ENCODE measurements around the gene KIAA0825.

KIAA0825 gene

DNA sequence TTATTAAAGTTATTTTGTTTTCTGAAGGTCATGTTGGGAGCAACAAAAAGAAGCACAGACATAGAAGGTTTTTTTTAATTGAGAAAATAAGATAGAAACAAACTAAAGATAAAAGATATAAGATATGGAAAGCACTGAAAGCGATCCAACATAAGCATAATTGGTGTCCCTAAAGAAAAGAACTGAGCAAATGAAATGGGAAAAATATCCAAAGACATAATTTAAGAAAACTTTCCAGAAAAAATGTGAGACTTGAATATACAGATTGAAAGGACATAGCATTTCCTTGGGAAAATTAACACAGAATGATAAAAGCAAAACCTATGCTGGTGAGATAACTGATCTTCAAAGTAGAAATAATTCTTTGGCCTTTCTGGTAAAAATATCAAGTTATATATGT is 289.3 kb downstream of the KIAA0825 start:
- no peak overlapping the region for H3K4me3 ChIP-seq (ENCODE audit: low read length in 2 of 2)

GRCh38 chr5:94326586-94326985 is 291.8 kb downstream of the KIAA0825 start:
- no peak overlapping the region for H3K27ac ChIP-seq (ENCODE audit: low read depth in 2 of 2, low read length in 2 of 2)
- no peaks in the 10 kb centered on the region for H3K36me3 ChIP-seq (ENCODE audit: control insufficient read depth in 2 of 2, insufficient read depth in 2 of 2, low read length in 2 of 2)
- H3K4me3 ChIP-seq (ENCODE audit: low read length in 2 of 2), result no peak overlapping the region
- no peak overlapping the region for H3K9ac ChIP-seq (ENCODE audit: low read depth in 1 of 2, low read length in 2 of 2)
- H3K4me1 ChIP-seq (ENCODE audit: control insufficient read depth in 2 of 2, insufficient read depth in 2 of 2, low read length in 2 of 2), result no peaks in the 10 kb centered on the region
- H3K9me3 ChIP-seq (ENCODE audit: control insufficient read depth in 2 of 2, low read length in 2 of 2), result no peaks in the 10 kb centered on the region
- H3K27me3 ChIP-seq (ENCODE audit: control insufficient read depth in 2 of 2, insufficient read depth in 2 of 2, low read length in 2 of 2), result no peaks in the 10 kb centered on the region

More for the DNA sequence above, 289.3 kb downstream of the KIAA0825 start:
- Histone ChIP-seq H3K27me3 (ENCODE audit: control insufficient read depth in 2 of 2, insufficient read depth in 2 of 2, low read length in 2 of 2) (no peaks in the 10 kb centered on the region), H3K36me3 (ENCODE audit: control insufficient read depth in 2 of 2, insufficient read depth in 2 of 2, low read length in 2 of 2) (no peaks in the 10 kb centered on the region), H3K27ac (ENCODE audit: low read depth in 2 of 2, low read length in 2 of 2) (no peak overlapping the region), H3K4me1 (ENCODE audit: control insufficient read depth in 2 of 2, insufficient read depth in 2 of 2, low read length in 2 of 2) (no peaks in the 10 kb centered on the region), H3K9me3 (ENCODE audit: control insufficient read depth in 2 of 2, low read length in 2 of 2) (no peaks in the 10 kb centered on the region), H3K9ac (ENCODE audit: low read depth in 1 of 2, low read length in 2 of 2) (no peak overlapping the region)

GRCh38 chr5:94316916-94317838 is 301.2 kb downstream of the KIAA0825 start:
- H3K27me3 ChIP-seq (ENCODE audit: control insufficient read depth in 2 of 2, insufficient read depth in 2 of 2, low read length in 2 of 2), result no peaks in the 10 kb centered on the region
- no peak overlapping the region for H3K4me3 ChIP-seq (ENCODE audit: low read length in 2 of 2)
- no peaks in the 10 kb centered on the region for H3K4me1 ChIP-seq (ENCODE audit: control insufficient read depth in 2 of 2, insufficient read depth in 2 of 2, low read length in 2 of 2)
- H3K9ac ChIP-seq (ENCODE audit: low read depth in 1 of 2, low read length in 2 of 2), result no peak overlapping the region
- no peaks in the 10 kb centered on the region for H3K9me3 ChIP-seq (ENCODE audit: control insufficient read depth in 2 of 2, low read length in 2 of 2)
- no peak overlapping the region for H3K27ac ChIP-seq (ENCODE audit: low read depth in 2 of 2, low read length in 2 of 2)
- H3K36me3 ChIP-seq (ENCODE audit: control insufficient read depth in 2 of 2, insufficient read depth in 2 of 2, low read length in 2 of 2), result no peaks in the 10 kb centered on the region

DNA sequence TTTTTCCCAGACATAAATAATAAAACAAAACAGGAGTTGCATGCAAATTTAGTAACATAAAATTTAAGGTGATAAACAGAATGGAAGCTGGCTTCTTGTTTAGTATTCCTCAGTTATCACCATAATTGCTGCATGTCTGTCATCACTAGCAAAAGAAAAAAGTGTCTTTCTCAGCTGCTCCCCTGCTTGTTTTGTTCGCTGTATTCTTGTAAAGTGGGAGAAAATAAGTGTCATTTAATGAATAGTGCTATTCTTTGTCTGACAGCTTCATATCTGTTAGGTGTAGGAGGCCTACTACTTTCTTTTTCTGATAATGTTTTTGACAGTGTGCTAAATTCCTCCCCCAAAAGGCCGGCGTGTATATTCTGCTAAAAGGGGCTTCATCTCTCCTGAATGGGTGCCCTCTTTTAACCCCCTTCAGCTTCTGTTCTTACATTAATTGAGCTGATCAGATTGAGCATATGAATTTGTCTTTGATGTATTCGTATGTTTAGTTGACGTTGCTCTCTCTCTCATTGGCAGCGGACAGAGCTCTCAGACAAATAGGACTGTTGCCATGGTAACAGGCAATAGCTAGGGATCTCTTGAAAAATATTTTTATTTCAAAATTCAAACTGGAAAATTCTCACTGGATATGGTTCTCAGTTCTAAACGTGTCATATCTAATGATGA is 303.8 kb downstream of the KIAA0825 start:
- no peaks in the 10 kb centered on the region for H3K36me3 ChIP-seq (ENCODE audit: control insufficient read depth in 2 of 2, insufficient read depth in 2 of 2, low read length in 2 of 2)
- no peak overlapping the region for H3K4me3 ChIP-seq (ENCODE audit: low read length in 2 of 2)
- no peaks in the 10 kb centered on the region for H3K9me3 ChIP-seq (ENCODE audit: control insufficient read depth in 2 of 2, low read length in 2 of 2)
- no peak overlapping the region for H3K9ac ChIP-seq (ENCODE audit: low read depth in 1 of 2, low read length in 2 of 2)
- H3K4me1 ChIP-seq (ENCODE audit: control insufficient read depth in 2 of 2, insufficient read depth in 2 of 2, low read length in 2 of 2), result no peaks in the 10 kb centered on the region
- H3K27ac ChIP-seq (ENCODE audit: low read depth in 2 of 2, low read length in 2 of 2), result no peak overlapping the region
- H3K27me3 ChIP-seq (ENCODE audit: control insufficient read depth in 2 of 2, insufficient read depth in 2 of 2, low read length in 2 of 2), result no peaks in the 10 kb centered on the region

- Histone ChIP-seq H3K4me1 (ENCODE audit: control insufficient read depth in 2 of 2, insufficient read depth in 2 of 2, low read length in 2 of 2) (no peaks in the 10 kb centered on the region), H3K27me3 (ENCODE audit: control insufficient read depth in 2 of 2, insufficient read depth in 2 of 2, low read length in 2 of 2) (no peaks in the 10 kb centered on the region), H3K9me3 (ENCODE audit: control insufficient read depth in 2 of 2, low read length in 2 of 2) (no peaks in the 10 kb centered on the region), H3K4me3 (ENCODE audit: low read length in 2 of 2) (no peak overlapping the region), H3K36me3 (ENCODE audit: control insufficient read depth in 2 of 2, insufficient read depth in 2 of 2, low read length in 2 of 2) (no peaks in the 10 kb centered on the region), H3K27ac (ENCODE audit: low read depth in 2 of 2, low read length in 2 of 2) (no peak overlapping the region), H3K9ac (ENCODE audit: low read depth in 1 of 2, low read length in 2 of 2) (no peak overlapping the region)
Observed at GRCh38 chr5:94313696-94314095, 304.7 kb downstream of the KIAA0825 start.

GRCh38 chr5:94313188-94313587 is 305.2 kb downstream of the KIAA0825 start:
- Histone ChIP-seq H3K27me3 (ENCODE audit: control insufficient read depth in 2 of 2, insufficient read depth in 2 of 2, low read length in 2 of 2) (no peaks in the 10 kb centered on the region), H3K4me3 (ENCODE audit: low read length in 2 of 2) (no peak overlapping the region), H3K27ac (ENCODE audit: low read depth in 2 of 2, low read length in 2 of 2) (no peak overlapping the region), H3K36me3 (ENCODE audit: control insufficient read depth in 2 of 2, insufficient read depth in 2 of 2, low read length in 2 of 2) (no peaks in the 10 kb centered on the region), H3K9me3 (ENCODE audit: control insufficient read depth in 2 of 2, low read length in 2 of 2) (no peaks in the 10 kb centered on the region), H3K4me1 (ENCODE audit: control insufficient read depth in 2 of 2, insufficient read depth in 2 of 2, low read length in 2 of 2) (no peaks in the 10 kb centered on the region), H3K9ac (ENCODE audit: low read depth in 1 of 2, low read length in 2 of 2) (no peak overlapping the region)

GRCh38 chr5:94312298-94312697 is 306.1 kb downstream of the KIAA0825 start:
- Histone ChIP-seq H3K9me3 (ENCODE audit: control insufficient read depth in 2 of 2, low read length in 2 of 2) (no peaks in the 10 kb centered on the region), H3K36me3 (ENCODE audit: control insufficient read depth in 2 of 2, insufficient read depth in 2 of 2, low read length in 2 of 2) (no peaks in the 10 kb centered on the region), H3K9ac (ENCODE audit: low read depth in 1 of 2, low read length in 2 of 2) (no peak overlapping the region), H3K27ac (ENCODE audit: low read depth in 2 of 2, low read length in 2 of 2) (no peak overlapping the region), H3K27me3 (ENCODE audit: control insufficient read depth in 2 of 2, insufficient read depth in 2 of 2, low read length in 2 of 2) (no peaks in the 10 kb centered on the region), H3K4me3 (ENCODE audit: low read length in 2 of 2) (no peak overlapping the region), H3K4me1 (ENCODE audit: control insufficient read depth in 2 of 2, insufficient read depth in 2 of 2, low read length in 2 of 2) (no peaks in the 10 kb centered on the region)

DNA sequence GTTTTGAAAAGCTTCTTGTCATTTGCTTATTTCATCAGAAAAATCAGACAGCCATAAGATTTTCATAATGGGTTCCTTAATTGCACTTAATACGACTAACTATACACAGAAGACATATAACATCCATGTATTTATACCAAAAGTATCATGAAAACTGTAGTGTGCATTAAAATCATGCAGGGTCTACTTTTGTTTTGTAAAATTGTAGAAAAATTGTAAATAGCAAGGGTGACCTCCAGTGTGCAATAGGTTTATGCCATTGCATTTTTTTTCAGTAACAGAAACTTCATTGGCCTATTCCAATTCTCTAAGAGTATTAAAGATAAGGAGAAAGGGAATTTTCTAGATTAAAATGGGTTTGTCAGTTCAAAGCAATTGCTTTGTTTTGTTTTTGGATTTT is 307.6 kb downstream of the KIAA0825 start:
- H3K9ac ChIP-seq (ENCODE audit: low read depth in 1 of 2, low read length in 2 of 2), result no peak overlapping the region
- no peaks in the 10 kb centered on the region for H3K4me1 ChIP-seq (ENCODE audit: control insufficient read depth in 2 of 2, insufficient read depth in 2 of 2, low read length in 2 of 2)
- no peak overlapping the region for H3K27ac ChIP-seq (ENCODE audit: low read depth in 2 of 2, low read length in 2 of 2)
- H3K9me3 ChIP-seq (ENCODE audit: control insufficient read depth in 2 of 2, low read length in 2 of 2), result no peaks in the 10 kb centered on the region
- no peaks in the 10 kb centered on the region for H3K36me3 ChIP-seq (ENCODE audit: control insufficient read depth in 2 of 2, insufficient read depth in 2 of 2, low read length in 2 of 2)
- no peaks in the 10 kb centered on the region for H3K27me3 ChIP-seq (ENCODE audit: control insufficient read depth in 2 of 2, insufficient read depth in 2 of 2, low read length in 2 of 2)
- no peak overlapping the region for H3K4me3 ChIP-seq (ENCODE audit: low read length in 2 of 2)

DNA sequence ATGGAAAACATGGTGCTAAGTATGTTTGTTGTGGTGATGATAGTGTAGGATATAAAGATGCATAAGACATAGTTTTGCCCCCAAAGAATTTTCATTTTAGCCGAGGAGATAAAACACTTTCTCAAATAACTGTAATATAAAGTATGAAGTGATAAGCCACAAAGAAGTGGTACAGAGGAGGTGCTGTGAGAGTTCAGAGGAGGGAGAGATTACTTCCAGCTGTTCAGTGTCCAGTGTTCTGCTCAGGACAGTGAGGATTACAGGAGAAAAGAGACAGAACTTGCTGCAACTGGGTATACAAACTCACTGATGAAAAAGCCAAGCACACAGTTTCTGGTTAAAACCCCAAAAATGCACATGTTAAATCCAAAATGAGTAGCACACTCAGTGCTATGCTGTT is 309.3 kb downstream of the KIAA0825 start:
- H3K9me3 ChIP-seq (ENCODE audit: control insufficient read depth in 2 of 2, low read length in 2 of 2), result no peaks in the 10 kb centered on the region
- H3K27me3 ChIP-seq (ENCODE audit: control insufficient read depth in 2 of 2, insufficient read depth in 2 of 2, low read length in 2 of 2), result no peaks in the 10 kb centered on the region
- H3K27ac ChIP-seq (ENCODE audit: low read depth in 2 of 2, low read length in 2 of 2), result no peak overlapping the region
- H3K36me3 ChIP-seq (ENCODE audit: control insufficient read depth in 2 of 2, insufficient read depth in 2 of 2, low read length in 2 of 2), result no peaks in the 10 kb centered on the region
- H3K9ac ChIP-seq (ENCODE audit: low read depth in 1 of 2, low read length in 2 of 2), result no peak overlapping the region
- no peak overlapping the region for H3K4me3 ChIP-seq (ENCODE audit: low read length in 2 of 2)
- H3K4me1 ChIP-seq (ENCODE audit: control insufficient read depth in 2 of 2, insufficient read depth in 2 of 2, low read length in 2 of 2), result no peaks in the 10 kb centered on the region

DNA sequence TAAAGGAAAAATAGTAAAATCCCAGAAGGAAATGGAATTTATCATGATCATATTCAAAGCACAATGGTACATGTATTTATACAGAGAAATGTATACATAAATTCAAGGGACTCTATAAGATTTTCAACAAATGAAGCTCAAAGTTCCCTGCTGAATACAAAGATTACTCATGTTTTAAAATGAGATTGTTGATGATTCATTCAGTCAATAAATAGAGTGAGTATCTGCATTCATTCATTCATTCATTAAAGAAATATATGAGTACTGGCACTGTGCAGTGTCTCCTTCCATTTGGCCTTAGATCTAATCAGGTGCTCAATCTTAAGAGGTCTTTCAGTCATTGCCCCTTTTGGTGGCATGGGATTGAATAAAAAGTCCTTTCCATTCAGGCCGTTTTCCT is 310.0 kb downstream of the KIAA0825 start:
- Histone ChIP-seq H3K9me3 (ENCODE audit: control insufficient read depth in 2 of 2, low read length in 2 of 2) (no peaks in the 10 kb centered on the region), H3K4me3 (ENCODE audit: low read length in 2 of 2) (no peak overlapping the region), H3K9ac (ENCODE audit: low read depth in 1 of 2, low read length in 2 of 2) (no peak overlapping the region), H3K36me3 (ENCODE audit: control insufficient read depth in 2 of 2, insufficient read depth in 2 of 2, low read length in 2 of 2) (no peaks in the 10 kb centered on the region), H3K27ac (ENCODE audit: low read depth in 2 of 2, low read length in 2 of 2) (no peak overlapping the region), H3K27me3 (ENCODE audit: control insufficient read depth in 2 of 2, insufficient read depth in 2 of 2, low read length in 2 of 2) (no peaks in the 10 kb centered on the region), H3K4me1 (ENCODE audit: control insufficient read depth in 2 of 2, insufficient read depth in 2 of 2, low read length in 2 of 2) (no peaks in the 10 kb centered on the region)
